Ramos (cell line): ENCODE data around the gene FOLR2.

Experiments
- in situ Hi-C: fragments of 300-500 bp; cut with MboI; formaldehyde crosslinking; loops from one replicate; pipeline ENCODE4 v1.14.3; 2022; ENCODE audit warnings: low sequenced_read_pairs; ENCODE audit not compliant: unreplicated experiment

The FOLR2 gene

GRCh38 chr11:72239849-72240460, 23.4 kb downstream of the FOLR2 start:
- in situ Hi-C loops = no loop called here

- in situ Hi-C loops = no loop called here
Measured at GRCh38 chr11:72240461-72241290, 24.1 kb downstream of the FOLR2 start.

GRCh38 chr11:72241291-72241781, 24.7 kb downstream of the FOLR2 start:
- in situ Hi-C loops = no loop called here

GRCh38 chr11:72242141-72242540, 25.5 kb downstream of the FOLR2 start:
- in situ Hi-C loops = no loop called here

GRCh38 chr11:72243173-72244059, 26.8 kb downstream of the FOLR2 start:
- in situ Hi-C loops = no loop called here

- in situ Hi-C loops = no loop called here
Measured at GRCh38 chr11:72244060-72244360, 27.4 kb downstream of the FOLR2 start, which contains the start of gene PHOX2A. PHOX2A (minus strand) TSS chr11:72244176; CDS start chr11:72244004, 172 bp downstream.

GRCh38 chr11:72244361-72245262, 28.0 kb downstream of the FOLR2 start:
- in situ Hi-C loops = no loop called here

GRCh38 chr11:72245263-72245816, 28.7 kb downstream of the FOLR2 start:
- in situ Hi-C loops = no loop called here

GRCh38 chr11:72247584-72247983, 31.0 kb downstream of the FOLR2 start:
- in situ Hi-C loops = no loop called here

GRCh38 chr11:72249961-72250360, 33.4 kb downstream of the FOLR2 start:
- in situ Hi-C loops = no loop called here

- in situ Hi-C loops = no loop called here
Measured at GRCh38 chr11:72250661-72251464, 34.3 kb downstream of the FOLR2 start.

- in situ Hi-C loops = no loop called here
Measured at GRCh38 chr11:72251614-72252013, 35.0 kb downstream of the FOLR2 start.

- in situ Hi-C loops = no loop called here
Measured at GRCh38 chr11:72253392-72253791, 36.8 kb downstream of the FOLR2 start.

- in situ Hi-C loops = no loop called here
Measured at GRCh38 chr11:72254299-72254993, 37.9 kb downstream of the FOLR2 start.

GRCh38 chr11:72257570-72257969, 41.0 kb downstream of the FOLR2 start:
- in situ Hi-C loops = no loop called here

GRCh38 chr11:72259490-72259889, 42.9 kb downstream of the FOLR2 start:
- in situ Hi-C loops = no loop called here

- in situ Hi-C loops = no loop called here
Measured at GRCh38 chr11:72260574-72260973, 44.0 kb downstream of the FOLR2 start.

- in situ Hi-C loops = no loop called here
Measured at GRCh38 chr11:72263361-72263760, 46.8 kb downstream of the FOLR2 start.
